ENCODE data around the gene ZNF91.

GRCh38 chr19:23403052-23403451, 7.8 kb upstream of the ZNF91 start:
- TF ChIP-seq, protein P1, sequence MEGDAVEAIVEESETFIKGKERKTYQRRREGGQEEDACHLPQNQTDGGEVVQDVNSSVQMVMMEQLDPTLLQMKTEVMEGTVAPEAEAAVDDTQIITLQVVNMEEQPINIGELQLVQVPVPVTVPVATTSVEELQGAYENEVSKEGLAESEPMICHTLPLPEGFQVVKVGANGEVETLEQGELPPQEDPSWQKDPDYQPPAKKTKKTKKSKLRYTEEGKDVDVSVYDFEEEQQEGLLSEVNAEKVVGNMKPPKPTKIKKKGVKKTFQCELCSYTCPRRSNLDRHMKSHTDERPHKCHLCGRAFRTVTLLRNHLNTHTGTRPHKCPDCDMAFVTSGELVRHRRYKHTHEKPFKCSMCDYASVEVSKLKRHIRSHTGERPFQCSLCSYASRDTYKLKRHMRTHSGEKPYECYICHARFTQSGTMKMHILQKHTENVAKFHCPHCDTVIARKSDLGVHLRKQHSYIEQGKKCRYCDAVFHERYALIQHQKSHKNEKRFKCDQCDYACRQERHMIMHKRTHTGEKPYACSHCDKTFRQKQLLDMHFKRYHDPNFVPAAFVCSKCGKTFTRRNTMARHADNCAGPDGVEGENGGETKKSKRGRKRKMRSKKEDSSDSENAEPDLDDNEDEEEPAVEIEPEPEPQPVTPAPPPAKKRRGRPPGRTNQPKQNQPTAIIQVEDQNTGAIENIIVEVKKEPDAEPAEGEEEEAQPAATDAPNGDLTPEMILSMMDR (optimal IDR thresholded peaks at IDR 0.05 in 1 of 3, IDR thresholded peaks at IDR 0.05 in 1 of 3, conservative IDR thresholded peaks at IDR 0.05 in 1 of 3; ENCODE audit: extremely low read depth in 1 of 3, insufficient read depth in 2 of 3, low read length in 3 of 3) = no peak
- TF ChIP-seq EZH2 (IDR thresholded peaks at IDR 0.05; ENCODE audit: low read length) = no peak
